Peyer's patch (tissue), 4 donors: ENCODE results near the gene FLVCR2.

Experiments used
- POLR2A ChIP-seq, 2 donors: fragments of 450-650 bp; IDR thresholded peaks; one replicate each; pipeline ENCODE4 v1.5.1; 2017; ENCODE audit warnings: antibody characterized with exemption in 2 of 2, mild to moderate bottlenecking in 2 of 2, moderate library complexity in 2 of 2
- TF ChIP-seq, protein P1 (sequence below), 6 experiments: fragments of 450-650 bp in 4 of 6; fragments of 200-600 bp in 2 of 6; sonication (generic) in 1 of 6; IDR thresholded peaks; one replicate each; pipeline ENCODE4 v1.5.1; 2017 to 2019; ENCODE audit warnings: antibody characterized with exemption in 6 of 6, mild to moderate bottlenecking in 3 of 6, moderate library complexity in 1 of 6

DNA sequence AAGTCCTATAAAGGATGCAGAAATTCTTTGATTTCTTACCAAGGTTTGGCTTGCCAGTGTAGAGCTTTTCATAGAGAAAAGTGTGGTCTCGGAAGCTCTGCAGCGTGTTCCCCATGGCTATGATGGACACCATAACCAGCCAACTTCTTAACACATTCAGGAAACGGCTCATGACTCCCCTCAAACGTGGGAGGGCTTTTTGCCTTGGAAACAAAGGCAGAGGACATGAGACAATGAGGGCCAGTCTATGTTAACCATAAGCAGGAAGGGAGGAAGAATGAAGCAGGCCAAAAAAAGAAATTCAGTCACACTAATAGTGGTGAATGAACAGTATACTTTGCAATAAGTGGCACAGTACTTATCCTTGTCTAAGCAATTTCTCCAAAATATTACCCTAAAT lies 78.9 kb downstream of the FLVCR2 start:
- TF ChIP-seq, protein P1, sequence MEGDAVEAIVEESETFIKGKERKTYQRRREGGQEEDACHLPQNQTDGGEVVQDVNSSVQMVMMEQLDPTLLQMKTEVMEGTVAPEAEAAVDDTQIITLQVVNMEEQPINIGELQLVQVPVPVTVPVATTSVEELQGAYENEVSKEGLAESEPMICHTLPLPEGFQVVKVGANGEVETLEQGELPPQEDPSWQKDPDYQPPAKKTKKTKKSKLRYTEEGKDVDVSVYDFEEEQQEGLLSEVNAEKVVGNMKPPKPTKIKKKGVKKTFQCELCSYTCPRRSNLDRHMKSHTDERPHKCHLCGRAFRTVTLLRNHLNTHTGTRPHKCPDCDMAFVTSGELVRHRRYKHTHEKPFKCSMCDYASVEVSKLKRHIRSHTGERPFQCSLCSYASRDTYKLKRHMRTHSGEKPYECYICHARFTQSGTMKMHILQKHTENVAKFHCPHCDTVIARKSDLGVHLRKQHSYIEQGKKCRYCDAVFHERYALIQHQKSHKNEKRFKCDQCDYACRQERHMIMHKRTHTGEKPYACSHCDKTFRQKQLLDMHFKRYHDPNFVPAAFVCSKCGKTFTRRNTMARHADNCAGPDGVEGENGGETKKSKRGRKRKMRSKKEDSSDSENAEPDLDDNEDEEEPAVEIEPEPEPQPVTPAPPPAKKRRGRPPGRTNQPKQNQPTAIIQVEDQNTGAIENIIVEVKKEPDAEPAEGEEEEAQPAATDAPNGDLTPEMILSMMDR (IDR thresholded peaks at IDR 0.05) = no peak
- no peak for TF ChIP-seq POLR2A (IDR thresholded peaks at IDR 0.05)
